Astrocyte (in vitro differentiated cells and primary cell): ENCODE data around the gene CST2. TPM values are rescaled to one million over a fixed set of nuclear protein-coding genes. Genes with fewer than 3 reads are reported as not detected.
"Not testable (repeated sequence)": the region's sequence is repeated elsewhere in the genome, so short reads cannot be mapped to it uniquely, and the experiment has no call there.

Experiments used
- DNase-seq: peaks from one replicate; pipeline ENCODE4 v3.0.0-alpha.2; 2010; ENCODE audit warnings: low read depth
- FAIRE-seq: peaks from 2 replicates; lab custom pipeline; 2011; peaks lifted over from hg19 to GRCh38; lab: Jason Lieb, UNC
- H2AFZ ChIP-seq: 2 replicates; pipeline ENCODE4 v1.6.0; 2012; ENCODE audit warnings: low read depth, low read length, inconsistent platforms
- H3K27ac ChIP-seq: 2 replicates; pipeline ENCODE4 v1.5.1; 2011; ENCODE audit warnings: low read depth, low read length, inconsistent platforms
- H3K27me3 ChIP-seq: 2 replicates; pipeline ENCODE4 v1.6.0; 2011; ENCODE audit warnings: low read length, inconsistent platforms; ENCODE audit not compliant: insufficient read depth
- H3K36me3 ChIP-seq: 2 replicates; pipeline ENCODE4 v1.5.1; 2011; ENCODE audit warnings: low read length, inconsistent platforms; ENCODE audit not compliant: insufficient read depth
- H3K4me1 ChIP-seq: 2 replicates; pipeline ENCODE4 v1.5.1; 2011; ENCODE audit warnings: low read length, inconsistent platforms; ENCODE audit not compliant: insufficient read depth
- H3K4me2 ChIP-seq: 2 replicates; pipeline ENCODE4 v1.6.0; 2012; ENCODE audit warnings: low read length, inconsistent platforms
- H3K4me3 ChIP-seq: 2 replicates; pipeline ENCODE4 v1.5.1; 2011; ENCODE audit warnings: low read depth, mild to moderate bottlenecking, low read length, inconsistent platforms; ENCODE audit not compliant: insufficient read depth
- H3K79me2 ChIP-seq: 2 replicates; pipeline ENCODE4 v1.6.0; 2012; ENCODE audit warnings: mild to moderate bottlenecking, low read length, inconsistent platforms; ENCODE audit not compliant: insufficient read depth
- H3K9ac ChIP-seq: 2 replicates; pipeline ENCODE4 v1.6.0; 2012; ENCODE audit warnings: mild to moderate bottlenecking, low read length, inconsistent platforms
- H3K9me3 ChIP-seq: 2 replicates; pipeline ENCODE4 v1.5.1; 2012; ENCODE audit warnings: low read depth, mild to moderate bottlenecking, low read length, inconsistent platforms; ENCODE audit not compliant: insufficient read depth
- H4K20me1 ChIP-seq: 2 replicates; pipeline ENCODE4 v1.6.0; 2012; ENCODE audit warnings: low read length, inconsistent platforms; ENCODE audit not compliant: insufficient read depth
- H3K27ac Mint-ChIP-seq: one replicate; pipeline ENCODE4 v1.8.0; 2021; ENCODE audit warnings: mild to moderate bottlenecking, mixed read lengths; ENCODE audit not compliant: unreplicated experiment
- H3K27me3 Mint-ChIP-seq: one replicate; pipeline ENCODE4 v1.8.0; 2021; ENCODE audit warnings: low read depth, mixed read lengths; ENCODE audit not compliant: unreplicated experiment
- H3K36me3 Mint-ChIP-seq: one replicate; pipeline ENCODE4 v1.8.0; 2021; ENCODE audit warnings: low read depth, mixed read lengths; ENCODE audit not compliant: unreplicated experiment
- H3K4me1 Mint-ChIP-seq: one replicate; pipeline ENCODE4 v1.8.0; 2021; ENCODE audit warnings: low read depth, mixed read lengths; ENCODE audit not compliant: unreplicated experiment
- H3K4me3 Mint-ChIP-seq: one replicate; pipeline ENCODE4 v1.8.0; 2021; ENCODE audit warnings: mild to moderate bottlenecking, moderate library complexity, mixed read lengths; ENCODE audit not compliant: unreplicated experiment
- H3K9me3 Mint-ChIP-seq: one replicate; pipeline ENCODE4 v1.8.0; 2021; ENCODE audit warnings: mild to moderate bottlenecking, mixed read lengths; ENCODE audit not compliant: unreplicated experiment
- EZH2 ChIP-seq: IDR thresholded peaks from 2 replicates; pipeline ENCODE4 v1.6.1; 2012; ENCODE audit warnings: mild to moderate bottlenecking, low read length, inconsistent platforms; ENCODE audit not compliant: insufficient read depth
- total RNA-seq: library from RNA; stranded (reverse); gene quantifications from 2 replicates; pipeline ENCODE4 v1.2.1, GENCODE V29; 2021
- TF ChIP-seq, protein P1 (sequence below): IDR thresholded peaks from 2 replicates; pipeline ENCODE4 v1.5.1; 2011; ENCODE audit warnings: low read depth, mild to moderate bottlenecking, inconsistent platforms, low read length, moderate library complexity; ENCODE audit not compliant: insufficient read depth

CST2 gene
- total RNA-seq, 1 donor from 2014 or later = 1.7 TPM

DNA sequence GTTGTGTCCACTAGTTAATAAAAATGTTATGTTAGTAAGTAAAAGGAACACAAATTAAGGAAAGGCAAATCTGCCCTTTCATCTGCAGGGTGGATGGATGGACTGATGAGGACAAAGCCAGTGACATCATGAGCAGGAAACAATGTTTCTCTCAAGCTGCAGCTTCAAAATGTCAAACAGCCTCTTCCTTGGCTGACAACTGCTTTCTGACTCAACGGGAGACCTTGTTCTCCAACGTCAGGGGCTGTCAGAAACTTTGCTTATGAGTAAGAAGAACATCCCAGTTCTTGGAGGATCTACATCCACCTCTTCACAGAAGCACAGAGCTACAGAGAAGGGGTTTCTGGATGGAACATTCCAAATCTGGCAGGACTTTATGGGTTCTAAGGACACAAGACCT lies 6.0 kb downstream of the CST2 start:
- H3K9me3 Mint-ChIP-seq = peaks cover 4% of the 10 kb centered on the region
- Histone ChIP-seq H3K4me3 (no peak overlapping the region), H3K4me1 (no peaks in the 10 kb centered on the region), H3K4me2 (no peak overlapping the region), H3K9me3 (no peaks in the 10 kb centered on the region), H3K9ac (no peak overlapping the region), H3K27me3 (no peaks in the 10 kb centered on the region), H3K27ac (no peak overlapping the region), H2AFZ (no peak overlapping the region), H3K79me2 (no peaks in the 10 kb centered on the region), H4K20me1 (no peaks in the 10 kb centered on the region), H3K36me3 (no peaks in the 10 kb centered on the region)
- H3K27ac Mint-ChIP-seq = no peak overlapping the region
- H3K27me3 Mint-ChIP-seq = peaks cover 17% of the 10 kb centered on the region
- no peaks in the 10 kb centered on the region for H3K36me3 Mint-ChIP-seq
- no peak for FAIRE-seq
- TF ChIP-seq EZH2 = no peak
- TF ChIP-seq, protein P1, sequence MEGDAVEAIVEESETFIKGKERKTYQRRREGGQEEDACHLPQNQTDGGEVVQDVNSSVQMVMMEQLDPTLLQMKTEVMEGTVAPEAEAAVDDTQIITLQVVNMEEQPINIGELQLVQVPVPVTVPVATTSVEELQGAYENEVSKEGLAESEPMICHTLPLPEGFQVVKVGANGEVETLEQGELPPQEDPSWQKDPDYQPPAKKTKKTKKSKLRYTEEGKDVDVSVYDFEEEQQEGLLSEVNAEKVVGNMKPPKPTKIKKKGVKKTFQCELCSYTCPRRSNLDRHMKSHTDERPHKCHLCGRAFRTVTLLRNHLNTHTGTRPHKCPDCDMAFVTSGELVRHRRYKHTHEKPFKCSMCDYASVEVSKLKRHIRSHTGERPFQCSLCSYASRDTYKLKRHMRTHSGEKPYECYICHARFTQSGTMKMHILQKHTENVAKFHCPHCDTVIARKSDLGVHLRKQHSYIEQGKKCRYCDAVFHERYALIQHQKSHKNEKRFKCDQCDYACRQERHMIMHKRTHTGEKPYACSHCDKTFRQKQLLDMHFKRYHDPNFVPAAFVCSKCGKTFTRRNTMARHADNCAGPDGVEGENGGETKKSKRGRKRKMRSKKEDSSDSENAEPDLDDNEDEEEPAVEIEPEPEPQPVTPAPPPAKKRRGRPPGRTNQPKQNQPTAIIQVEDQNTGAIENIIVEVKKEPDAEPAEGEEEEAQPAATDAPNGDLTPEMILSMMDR = no peak
- H3K4me1 Mint-ChIP-seq = peaks cover 19% of the 10 kb centered on the region
- DNase-seq = no peak
- H3K4me3 Mint-ChIP-seq = no peak overlapping the region

DNA sequence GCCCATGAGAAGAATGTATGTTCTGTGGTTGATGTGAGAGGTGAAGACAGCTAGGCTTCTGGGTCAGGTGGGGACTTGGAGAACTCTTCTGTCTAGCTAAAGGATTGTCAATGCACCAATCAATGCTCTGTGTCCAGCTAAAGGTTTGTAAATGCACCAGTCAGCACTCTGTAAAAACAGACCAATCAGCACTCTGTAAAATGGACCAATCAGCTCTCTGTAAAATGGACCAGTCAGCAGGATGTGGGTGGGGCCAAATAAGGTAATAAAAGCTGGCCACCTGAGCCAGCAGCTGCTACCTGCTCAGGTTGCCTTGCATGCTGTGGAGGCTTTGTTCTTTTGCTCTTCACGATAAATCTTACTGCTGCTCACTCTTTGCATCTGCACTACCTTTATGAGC lies 15.0 kb downstream of the CST2 start:
- not testable (repeated sequence) for H2AFZ ChIP-seq, FAIRE-seq, H3K9me3 ChIP-seq, H3K36me3 Mint-ChIP-seq, H3K9ac ChIP-seq, H3K4me1 Mint-ChIP-seq, H3K9me3 Mint-ChIP-seq, H3K4me3 Mint-ChIP-seq, H3K36me3 ChIP-seq, H3K4me1 ChIP-seq, H3K27ac ChIP-seq, H3K27me3 ChIP-seq, H3K27ac Mint-ChIP-seq, H4K20me1 ChIP-seq, H3K79me2 ChIP-seq, DNase-seq, H3K4me3 ChIP-seq, H3K4me2 ChIP-seq
- H3K27me3 Mint-ChIP-seq = peaks cover 12% of the 10 kb centered on the region

DNA sequence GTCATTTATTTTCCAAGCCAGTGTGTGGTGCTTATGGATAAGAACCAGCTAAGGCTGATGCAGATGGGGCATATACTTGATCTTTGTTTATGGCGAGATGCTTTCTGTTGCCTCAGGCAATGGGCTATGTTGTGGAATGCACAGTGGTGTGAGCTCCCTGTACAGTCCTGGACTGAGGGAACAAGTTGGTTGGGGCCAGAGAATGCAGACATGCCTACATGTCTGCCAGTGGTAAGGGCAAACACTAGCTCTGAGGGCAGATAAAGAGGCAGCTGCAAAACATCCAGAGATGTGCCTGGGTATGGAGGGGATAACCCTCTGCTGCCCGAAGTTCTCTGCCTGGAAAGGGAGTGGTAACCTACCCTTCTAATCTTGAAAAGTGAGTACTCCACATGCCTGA lies 16.2 kb downstream of the CST2 start:
- H3K27ac ChIP-seq, H3K4me3 Mint-ChIP-seq, H3K9ac ChIP-seq, H3K4me1 Mint-ChIP-seq, H3K27me3 ChIP-seq, FAIRE-seq, H2AFZ ChIP-seq, DNase-seq, H3K27ac Mint-ChIP-seq, H3K4me1 ChIP-seq, H3K36me3 Mint-ChIP-seq, H3K9me3 ChIP-seq, H3K79me2 ChIP-seq, H3K9me3 Mint-ChIP-seq, H3K4me3 ChIP-seq, H3K36me3 ChIP-seq, H4K20me1 ChIP-seq, H3K4me2 ChIP-seq: not testable (repeated sequence)
- peaks cover 12% of the 10 kb centered on the region for H3K27me3 Mint-ChIP-seq

DNA sequence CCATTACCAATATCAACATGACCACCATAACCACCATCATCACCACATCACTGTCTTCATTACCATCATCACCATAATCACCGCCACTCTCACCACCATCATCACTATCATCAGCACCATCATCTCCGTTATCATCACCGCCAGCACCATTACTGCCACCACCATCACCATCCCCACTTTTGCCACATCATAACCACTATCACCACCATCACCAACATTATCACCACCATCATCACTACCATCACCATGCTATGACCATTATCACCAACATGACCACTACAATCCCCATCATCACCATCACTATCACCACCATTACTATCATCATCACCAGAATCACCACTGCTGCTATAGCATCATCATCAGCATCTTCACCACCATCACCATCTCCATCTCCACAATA lies 25.7 kb downstream of the CST2 start:
- Mint-ChIP-seq H3K4me3 (no peak overlapping the region), H3K9me3 (no peaks in the 10 kb centered on the region), H3K36me3 (no peaks in the 10 kb centered on the region), H3K27me3 (peaks cover 20% of the 10 kb centered on the region), H3K27ac (no peak overlapping the region), H3K4me1 (peaks cover 3% of the 10 kb centered on the region)
- Histone ChIP-seq H3K27ac (no peak overlapping the region), H3K36me3 (no peaks in the 10 kb centered on the region), H3K4me2 (no peak overlapping the region), H3K9me3 (peaks cover 4% of the 10 kb centered on the region), H3K4me3 (no peak overlapping the region), H2AFZ (no peak overlapping the region), H3K4me1 (no peaks in the 10 kb centered on the region), H3K27me3 (no peaks in the 10 kb centered on the region), H3K79me2 (no peaks in the 10 kb centered on the region), H3K9ac (no peak overlapping the region), H4K20me1 (no peaks in the 10 kb centered on the region)
- no peak for DNase-seq
- no peak for FAIRE-seq
- no peak for TF ChIP-seq EZH2
- TF ChIP-seq, protein P1 = no peak
